CD4-positive, alpha-beta T cell treated with Interleukin-10 for 1 hour (primary cell): ENCODE results near the gene DTNBP1.

Source experiments
- DNase-seq: peaks from one replicate; pipeline ENCODE4 v3.0.0-alpha.2; 2020

DTNBP1 gene

GRCh38 chr6:15527838-15528617 lies 134.8 kb downstream of the DTNBP1 start:
- no peak for DNase-seq

DNA sequence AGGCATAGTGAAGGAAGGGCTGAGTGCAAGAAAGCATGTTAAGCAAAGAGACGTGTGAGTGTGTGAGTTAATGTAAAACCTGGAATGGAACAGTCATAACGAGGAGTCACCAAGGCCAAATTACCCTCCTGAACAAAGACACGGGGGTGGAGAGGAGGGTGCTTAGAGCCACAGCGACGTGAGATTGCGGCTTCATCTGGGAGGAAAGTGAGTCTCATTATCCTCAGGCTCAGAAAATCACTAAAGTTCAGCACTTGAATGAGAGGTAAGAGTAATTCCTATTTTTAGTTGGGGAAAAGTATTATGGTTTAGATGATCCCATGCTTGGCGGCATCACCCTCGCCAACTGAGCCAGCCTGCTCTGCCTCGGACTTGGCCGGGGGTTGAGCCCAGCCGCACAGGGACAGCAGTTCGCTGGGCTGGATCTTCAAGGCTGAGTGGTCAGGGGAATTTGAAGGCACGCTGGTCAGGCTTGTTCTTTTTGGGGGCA lies 136.6 kb downstream of the DTNBP1 start:
- DNase-seq = no peak

DNA sequence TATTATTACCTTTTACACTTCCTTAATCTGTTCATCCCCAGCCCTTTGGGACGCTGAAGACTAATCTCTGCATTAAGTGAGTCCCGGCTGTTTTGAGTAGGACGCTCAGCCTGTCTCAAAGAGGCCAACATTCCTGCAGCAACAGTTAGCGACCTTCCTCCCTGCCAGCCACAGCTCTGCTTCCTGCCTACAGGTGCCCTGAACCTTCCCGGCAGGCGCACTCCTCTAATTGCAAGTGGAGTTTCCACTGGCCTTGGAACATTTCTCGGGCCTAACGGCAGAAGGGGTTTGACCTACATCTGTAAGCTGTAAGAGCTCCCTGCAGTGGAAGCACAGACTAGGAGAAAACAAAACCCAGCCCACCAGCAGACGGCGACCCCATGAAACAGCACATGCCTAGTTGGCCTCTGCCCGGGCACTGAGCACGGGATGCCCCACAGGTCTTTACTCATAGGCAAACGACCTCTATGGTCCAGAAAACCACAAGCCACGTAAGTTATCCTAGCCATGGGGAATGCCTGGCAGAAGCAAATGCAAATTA lies 137.9 kb downstream of the DTNBP1 start:
- no peak for DNase-seq

GRCh38 chr6:15523679-15524630 lies 138.9 kb downstream of the DTNBP1 start:
- DNase-seq = no peak

- DNase-seq = no peak
Measured at GRCh38 chr6:15522856-15523529, 139.8 kb downstream of the DTNBP1 start.

DNA sequence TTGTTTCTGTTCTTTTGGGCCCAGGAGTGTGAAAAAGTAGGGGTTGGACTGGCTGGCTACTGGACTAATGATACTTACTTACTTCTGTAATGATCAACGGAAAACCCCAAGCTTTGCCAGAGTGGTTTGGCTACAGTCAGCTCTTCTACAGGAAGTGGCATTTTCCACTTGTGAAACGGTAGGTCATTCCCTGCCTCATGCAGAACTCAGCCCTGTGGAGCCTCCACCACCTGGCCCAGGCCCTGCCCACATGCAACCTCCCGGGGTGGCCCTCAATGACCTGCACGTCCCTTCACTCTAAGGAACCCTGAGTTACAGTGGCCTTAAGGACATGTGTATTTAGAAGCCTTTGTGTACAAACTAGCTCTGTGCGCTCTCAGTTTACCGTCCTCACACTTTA lies 140.4 kb downstream of the DTNBP1 start:
- DNase-seq = no peak

GRCh38 chr6:15522026-15522425 lies 140.8 kb downstream of the DTNBP1 start:
- DNase-seq = no peak

- no peak for DNase-seq
Measured at GRCh38 chr6:15521582-15521981, 141.2 kb downstream of the DTNBP1 start.

DNA sequence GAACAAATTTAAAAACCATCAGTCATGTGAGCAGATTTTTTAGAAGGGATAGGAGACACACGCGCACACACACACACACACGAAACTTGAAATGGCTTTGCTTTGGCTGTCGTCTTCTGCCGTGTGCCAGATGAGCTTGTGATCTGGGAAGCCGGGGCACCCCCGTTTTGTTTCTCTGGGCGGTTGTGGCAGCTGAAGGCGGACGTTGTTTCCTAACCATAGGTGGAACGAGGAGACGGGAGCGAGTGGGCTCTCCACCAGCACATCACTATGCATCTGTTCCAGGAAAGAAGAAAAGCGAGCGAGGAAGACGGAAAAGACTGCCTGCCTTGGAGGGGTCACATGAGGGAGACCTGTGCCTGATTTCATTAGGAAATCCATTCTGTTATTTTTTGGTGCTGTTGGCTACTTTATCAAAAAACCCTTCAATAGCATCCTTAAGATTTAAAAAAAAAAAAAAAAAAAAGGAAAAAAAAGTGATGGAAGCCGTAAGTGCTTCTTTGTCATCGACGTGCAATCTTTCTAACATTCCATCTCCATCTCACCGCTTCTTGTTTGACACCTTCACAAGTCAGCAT lies 142.1 kb downstream of the DTNBP1 start:
- no peak for DNase-seq

- no peak for DNase-seq
Measured at GRCh38 chr6:15519681-15520080, 143.1 kb downstream of the DTNBP1 start.

DNA sequence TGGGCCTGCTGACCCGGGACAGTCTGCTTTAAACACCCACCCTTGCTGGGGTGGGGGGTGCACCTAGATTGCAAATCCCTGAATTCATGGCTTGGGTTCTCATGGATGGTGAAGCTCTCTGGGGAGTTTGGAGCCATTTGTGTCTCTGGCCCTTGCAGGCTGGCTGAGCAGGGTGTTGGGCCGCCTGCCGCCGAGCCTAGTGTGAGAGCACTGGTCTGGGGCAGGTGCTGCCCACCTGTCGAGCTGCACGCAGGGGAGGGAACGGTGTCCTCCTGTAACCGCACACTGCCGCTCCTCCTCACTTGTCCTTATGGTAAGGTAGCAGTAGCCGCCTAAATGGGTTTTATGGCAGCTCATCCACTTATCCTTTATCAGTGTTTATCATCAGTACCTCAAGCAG lies 143.9 kb downstream of the DTNBP1 start:
- DNase-seq = no peak

DNA sequence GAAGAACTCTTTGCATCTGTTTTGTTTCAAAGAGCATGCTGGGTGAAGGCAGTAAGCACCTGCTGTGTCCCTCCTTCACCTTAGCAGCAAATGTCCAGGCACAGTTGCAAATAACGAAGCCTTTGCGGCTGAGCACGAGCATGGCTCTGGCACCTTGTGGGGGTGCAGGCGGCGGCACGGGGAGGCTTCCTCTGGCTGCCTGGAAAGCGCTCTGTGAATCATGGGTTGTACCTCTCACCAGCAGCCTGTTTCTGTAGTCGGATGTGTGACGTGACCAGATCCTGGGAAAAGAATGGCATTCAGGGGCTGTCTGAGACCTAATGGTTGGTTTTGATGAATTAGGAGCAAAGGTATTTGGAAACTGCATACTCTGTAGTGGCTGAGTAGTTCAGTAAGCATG lies 144.8 kb downstream of the DTNBP1 start:
- no peak for DNase-seq

DNA sequence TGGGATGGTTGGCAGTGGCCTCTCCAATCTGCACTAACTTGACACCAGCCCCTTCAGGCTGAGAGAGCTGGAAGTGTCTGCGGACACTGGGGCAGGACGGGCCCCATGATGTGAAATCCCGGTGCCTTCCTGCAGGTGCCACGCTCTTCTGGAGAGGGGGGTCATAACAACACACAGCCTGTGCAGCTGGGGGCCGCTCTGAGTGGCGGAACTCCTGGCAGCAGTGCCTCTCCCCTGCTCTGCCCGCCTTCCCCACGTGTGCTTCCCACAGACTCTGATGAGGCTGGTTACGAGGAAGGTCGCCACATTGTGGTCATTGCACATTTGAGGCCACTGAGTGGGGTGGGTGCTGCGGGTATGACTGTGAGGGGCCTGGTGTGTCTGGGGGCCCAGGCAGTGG lies 145.2 kb downstream of the DTNBP1 start:
- no peak for DNase-seq

GRCh38 chr6:15516923-15517560 lies 145.8 kb downstream of the DTNBP1 start:
- no peak for DNase-seq

DNA sequence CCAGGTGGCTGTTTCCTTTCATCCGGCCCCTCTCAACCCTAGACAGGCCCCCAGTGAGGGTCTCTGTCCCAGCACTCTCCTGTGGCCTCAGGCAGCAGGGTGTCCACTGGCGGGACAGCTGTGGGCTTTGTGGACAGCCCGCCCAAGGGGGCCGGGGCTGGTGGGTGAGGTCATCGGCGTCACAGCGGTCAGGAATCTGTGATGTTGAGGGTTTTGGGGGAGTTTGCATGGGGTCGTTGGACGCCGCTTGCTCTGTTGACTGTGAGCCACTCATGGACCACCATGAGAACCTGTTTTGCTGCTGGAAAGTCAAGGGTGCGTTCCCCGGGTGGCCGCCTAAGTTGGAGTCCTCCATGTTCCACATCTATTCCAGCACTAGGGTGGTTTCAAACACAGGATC lies 146.4 kb downstream of the DTNBP1 start:
- DNase-seq = no peak

DNA sequence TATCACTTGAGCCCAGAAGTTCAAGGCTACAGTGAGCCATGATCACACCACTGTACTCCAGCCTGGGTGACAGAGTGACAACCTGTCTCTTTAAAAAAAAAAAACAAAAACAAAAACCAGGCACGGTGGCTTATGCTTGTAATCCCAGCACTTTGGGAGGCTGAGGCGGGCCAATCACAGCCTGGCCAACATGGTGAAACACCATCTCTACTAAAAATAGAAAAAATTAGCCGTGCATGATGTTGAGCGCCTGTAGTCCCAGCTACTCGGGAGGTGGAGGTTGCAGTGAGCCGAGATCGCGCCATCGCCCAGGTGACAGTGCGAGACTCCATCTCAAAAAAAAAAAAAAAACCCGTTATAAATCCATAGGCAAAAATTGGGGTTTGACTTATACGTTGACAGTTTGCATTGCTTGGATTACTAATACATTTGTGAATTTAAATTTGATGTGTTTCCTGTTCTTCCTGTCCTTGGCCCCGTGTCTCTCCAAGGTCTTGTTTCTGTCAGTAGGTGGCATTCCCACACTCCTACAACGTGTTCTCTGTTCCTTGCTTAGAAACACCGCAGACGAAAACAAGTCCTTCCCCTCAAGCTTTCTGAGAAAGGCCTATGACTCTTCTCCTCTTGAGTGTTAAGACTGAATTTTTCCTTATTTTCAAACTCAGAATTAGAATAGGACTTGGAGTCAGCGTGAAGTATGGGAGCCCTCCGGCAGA lies 147.0 kb downstream of the DTNBP1 start:
- no peak for DNase-seq

- DNase-seq = no peak
Measured at GRCh38 chr6:15515226-15515625, 147.6 kb downstream of the DTNBP1 start.

GRCh38 chr6:15513801-15514711 lies 148.8 kb downstream of the DTNBP1 start:
- DNase-seq = no peak

- DNase-seq = no peak
Measured at GRCh38 chr6:15513131-15513771, 149.6 kb downstream of the DTNBP1 start.

DNA sequence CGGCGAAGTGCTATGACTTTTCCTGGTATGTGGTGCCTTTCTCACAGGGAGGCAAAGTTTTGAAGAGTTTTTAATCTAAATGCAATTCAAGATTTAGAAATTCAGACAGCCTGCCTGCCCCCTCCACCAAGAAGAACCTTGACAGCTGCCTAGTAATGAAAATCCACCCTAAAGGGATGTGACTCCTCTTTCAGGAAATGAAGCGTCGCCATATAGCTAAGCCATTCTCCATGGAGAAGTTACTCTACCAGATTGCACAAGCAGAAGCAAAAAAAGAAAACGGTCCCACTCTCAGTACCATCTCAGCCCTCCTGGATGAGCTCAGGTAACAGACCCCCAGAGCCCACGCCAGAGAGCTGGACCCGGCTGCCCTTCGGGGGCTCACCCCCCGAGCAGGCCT lies 150.1 kb downstream of the DTNBP1 start:
- DNase-seq = no peak
